Measurements from ENCODE around the gene CIITA.

Gene CIITA

DNA sequence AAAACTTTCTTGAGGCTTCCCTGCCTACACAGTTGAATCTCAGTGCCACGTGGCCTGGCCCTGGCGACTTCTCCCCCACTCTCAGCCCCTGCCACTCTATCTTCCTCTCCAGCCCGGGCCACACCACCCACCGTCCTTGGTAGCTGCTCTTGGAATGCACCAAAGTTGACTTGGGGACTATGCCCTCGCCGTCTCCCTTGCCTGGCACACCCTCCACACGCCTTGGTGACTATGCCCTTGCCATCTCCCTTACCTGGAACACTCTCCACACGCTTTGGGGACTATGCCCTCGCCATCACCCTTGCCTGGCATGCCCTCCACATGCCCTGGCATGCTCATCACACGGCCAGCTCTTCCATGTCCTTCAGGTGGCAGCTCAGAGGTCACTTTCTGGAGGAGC, 42.9 kb upstream of the CIITA start:
- no peak for DNase-seq (ENCODE audit: low read depth)
- TF ChIP-seq, protein P1, sequence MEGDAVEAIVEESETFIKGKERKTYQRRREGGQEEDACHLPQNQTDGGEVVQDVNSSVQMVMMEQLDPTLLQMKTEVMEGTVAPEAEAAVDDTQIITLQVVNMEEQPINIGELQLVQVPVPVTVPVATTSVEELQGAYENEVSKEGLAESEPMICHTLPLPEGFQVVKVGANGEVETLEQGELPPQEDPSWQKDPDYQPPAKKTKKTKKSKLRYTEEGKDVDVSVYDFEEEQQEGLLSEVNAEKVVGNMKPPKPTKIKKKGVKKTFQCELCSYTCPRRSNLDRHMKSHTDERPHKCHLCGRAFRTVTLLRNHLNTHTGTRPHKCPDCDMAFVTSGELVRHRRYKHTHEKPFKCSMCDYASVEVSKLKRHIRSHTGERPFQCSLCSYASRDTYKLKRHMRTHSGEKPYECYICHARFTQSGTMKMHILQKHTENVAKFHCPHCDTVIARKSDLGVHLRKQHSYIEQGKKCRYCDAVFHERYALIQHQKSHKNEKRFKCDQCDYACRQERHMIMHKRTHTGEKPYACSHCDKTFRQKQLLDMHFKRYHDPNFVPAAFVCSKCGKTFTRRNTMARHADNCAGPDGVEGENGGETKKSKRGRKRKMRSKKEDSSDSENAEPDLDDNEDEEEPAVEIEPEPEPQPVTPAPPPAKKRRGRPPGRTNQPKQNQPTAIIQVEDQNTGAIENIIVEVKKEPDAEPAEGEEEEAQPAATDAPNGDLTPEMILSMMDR (conservative IDR thresholded peaks at IDR 0.05; ENCODE audit: low read depth, low read length): no peak
- no peak overlapping the region for H3K4me3 ChIP-seq (ENCODE audit: low read depth, low read length)

DNA sequence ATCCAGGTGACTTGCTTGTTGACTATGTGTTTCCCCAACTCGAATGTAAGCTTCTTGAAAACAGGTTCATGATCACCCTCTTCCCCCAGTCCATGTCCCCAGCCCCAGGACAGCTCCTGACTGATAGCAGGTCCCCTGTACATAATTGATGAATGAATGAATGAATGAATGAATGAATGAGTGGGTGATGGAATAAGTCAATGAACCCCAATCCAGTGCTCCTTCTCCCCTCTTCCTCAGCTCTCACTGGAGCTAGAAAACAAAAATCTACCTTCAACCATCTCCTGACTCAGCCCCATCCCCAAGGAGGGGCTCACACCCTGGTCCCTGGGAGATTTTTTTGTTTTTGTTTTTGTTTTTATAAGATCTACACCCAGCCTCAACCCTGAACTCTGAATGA, 42.2 kb upstream of the CIITA start:
- DNase-seq (ENCODE audit: low read depth): no peak
- TF ChIP-seq, protein P1 (conservative IDR thresholded peaks at IDR 0.05; ENCODE audit: low read depth, low read length): no peak
- no peak overlapping the region for H3K4me3 ChIP-seq (ENCODE audit: low read depth, low read length)

DNA sequence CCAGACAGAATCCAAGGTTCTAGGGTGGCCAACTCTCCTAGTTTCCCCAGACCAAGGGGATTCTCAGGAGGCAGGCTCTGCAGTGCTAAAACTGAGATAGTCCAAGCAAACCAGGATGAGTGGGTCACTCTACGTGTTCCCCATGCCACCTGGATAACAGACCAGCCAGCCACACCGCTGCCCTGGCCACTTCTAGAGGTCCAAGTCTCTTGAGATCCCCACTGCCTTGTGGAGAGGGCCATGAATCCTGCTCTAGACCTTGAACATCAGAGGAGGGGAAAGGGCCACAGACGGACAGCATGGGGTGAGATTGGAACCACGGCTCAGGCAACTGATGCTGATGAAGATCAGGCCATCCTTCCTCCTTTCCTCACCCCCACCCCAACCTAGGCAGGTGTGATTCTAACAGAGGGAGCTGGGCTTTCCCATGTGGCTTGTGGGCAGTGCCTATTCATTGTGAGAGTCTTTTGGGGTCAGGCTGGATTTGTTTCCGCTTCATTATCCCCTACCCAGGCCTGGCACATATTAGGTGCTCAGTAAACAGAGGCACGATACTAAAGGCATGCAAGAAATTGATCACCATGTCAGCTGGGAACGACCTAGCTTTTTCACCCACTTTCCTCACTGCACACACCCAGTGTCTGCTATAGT, 41.6 kb upstream of the CIITA start:
- DNase-seq (ENCODE audit: low read depth): no peak
- TF ChIP-seq, protein P1 (conservative IDR thresholded peaks at IDR 0.05; ENCODE audit: low read depth, low read length): no peak

DNA sequence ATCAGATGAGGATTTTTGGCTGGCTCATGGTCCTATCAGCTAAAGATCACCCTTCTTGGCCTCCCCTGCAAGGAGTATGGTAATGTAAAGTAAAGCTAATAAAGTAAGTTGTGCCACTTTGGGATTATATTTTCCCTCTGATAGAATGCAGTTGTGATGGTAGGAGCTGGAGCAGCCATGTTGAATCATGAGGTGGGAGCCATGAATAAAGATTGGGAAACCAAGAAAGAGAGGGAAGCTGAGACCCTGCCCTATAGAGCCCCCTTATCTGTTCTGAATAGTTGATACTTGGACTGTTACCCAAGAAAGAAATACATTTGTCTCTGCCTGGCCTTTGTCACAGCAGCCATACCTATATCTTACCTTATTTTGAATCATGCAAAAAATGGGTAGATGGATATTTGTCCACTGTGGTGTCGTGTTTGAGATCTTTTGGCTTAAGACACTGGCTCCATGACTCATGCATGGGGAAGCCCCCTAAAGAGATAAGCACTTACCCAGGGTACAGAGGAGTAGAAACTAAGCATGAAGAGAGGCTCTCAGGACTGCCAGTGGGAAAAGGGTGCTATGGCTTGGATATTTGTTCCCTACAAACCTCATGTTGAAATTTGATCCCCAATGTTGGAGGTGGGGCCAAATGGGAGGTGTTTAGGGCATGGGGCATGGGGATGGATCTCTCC, 40.7 kb upstream of the CIITA start:
- no peak for DNase-seq (ENCODE audit: low read depth)
- no peak overlapping the region for H3K4me3 ChIP-seq (ENCODE audit: low read depth, low read length)
- TF ChIP-seq, protein P1 (conservative IDR thresholded peaks at IDR 0.05; ENCODE audit: low read depth, low read length): no peak

More for the DNA sequence above, 41.6 kb upstream of the CIITA start:
- no peak overlapping the region for H3K4me3 ChIP-seq (ENCODE audit: low read depth, low read length)

DNA sequence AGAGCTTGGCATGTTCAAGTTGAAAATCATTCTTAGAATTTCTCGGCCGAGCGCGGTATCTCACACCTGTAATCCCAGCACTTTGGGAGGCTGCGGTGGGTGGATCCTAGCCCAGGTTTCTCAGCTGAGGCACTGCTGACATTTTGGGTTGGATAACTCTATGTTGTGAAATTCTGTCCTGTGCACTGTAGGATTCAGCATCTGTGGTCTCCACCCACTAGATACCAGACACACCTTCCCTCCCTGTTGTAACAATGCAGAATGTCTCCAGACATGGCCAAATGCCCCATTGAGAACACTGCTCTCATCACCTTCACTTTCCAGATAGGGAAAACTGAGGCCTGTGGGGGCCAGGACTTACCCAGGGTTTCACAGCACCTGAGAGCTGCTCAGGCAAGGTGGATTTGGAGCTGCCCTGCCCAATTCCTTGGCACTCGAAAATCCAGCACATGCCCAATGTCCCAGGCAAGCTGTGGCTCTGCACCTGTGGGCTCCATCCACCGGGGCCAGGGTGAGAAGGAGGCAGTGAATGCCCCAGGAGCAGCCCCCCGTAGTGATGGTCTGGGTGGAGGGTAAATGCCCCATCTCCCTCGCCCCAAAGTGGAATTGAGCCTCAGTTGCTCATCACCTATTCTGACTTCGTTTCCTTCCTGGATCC, 38.3 kb upstream of the CIITA start:
- no peak overlapping the region for H3K4me3 ChIP-seq (ENCODE audit: low read depth, low read length)
- TF ChIP-seq, protein P1 (conservative IDR thresholded peaks at IDR 0.05; ENCODE audit: low read depth, low read length): no peak
- no peak for DNase-seq (ENCODE audit: low read depth)

DNA sequence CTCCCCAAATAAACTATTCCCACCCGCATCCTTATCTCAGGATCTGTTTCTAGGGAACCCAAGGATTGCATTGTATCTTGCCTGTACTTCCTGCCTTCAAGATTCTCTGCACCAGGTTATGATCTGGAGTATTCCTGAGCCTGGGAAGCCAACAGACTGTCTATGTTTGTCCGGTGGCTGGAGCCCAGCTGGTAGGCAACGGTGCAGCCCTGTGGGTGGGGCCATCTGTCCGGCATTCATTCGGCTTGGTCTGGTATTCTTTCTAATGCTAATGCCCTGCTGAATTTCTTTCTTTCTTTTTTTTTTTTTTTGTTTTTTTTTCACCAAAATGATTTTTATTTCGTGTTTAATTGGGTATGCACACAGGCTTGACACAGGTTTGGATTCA, 37.7 kb upstream of the CIITA start:
- TF ChIP-seq, protein P1 (conservative IDR thresholded peaks at IDR 0.05; ENCODE audit: low read depth, low read length): no peak
- no peak for DNase-seq (ENCODE audit: low read depth)
- no peak overlapping the region for H3K4me3 ChIP-seq (ENCODE audit: low read depth, low read length)
